ENCODE results near the gene FTCD.

The FTCD gene

GRCh38 chr21:46087641-46088040 is 67.7 kb downstream of the FTCD start:
- Histone ChIP-seq H3K27me3 (ENCODE audit: control insufficient read depth in 2 of 2, insufficient read depth in 2 of 2, low read length in 2 of 2) (no peaks in the 10 kb centered on the region), H3K9ac (ENCODE audit: low read depth in 1 of 2, low read length in 2 of 2) (no peak overlapping the region), H3K36me3 (ENCODE audit: control insufficient read depth in 2 of 2, insufficient read depth in 2 of 2, low read length in 2 of 2) (no peaks in the 10 kb centered on the region), H3K9me3 (ENCODE audit: control insufficient read depth in 2 of 2, low read length in 2 of 2) (no peaks in the 10 kb centered on the region), H3K27ac (ENCODE audit: low read depth in 2 of 2, low read length in 2 of 2) (no peak overlapping the region), H3K4me3 (ENCODE audit: low read length in 2 of 2) (no peak overlapping the region), H3K4me1 (ENCODE audit: control insufficient read depth in 2 of 2, insufficient read depth in 2 of 2, low read length in 2 of 2) (peaks cover 0 to 2% of the 10 kb centered on the region in 2 donors)

Data from mucosa of rectum (tissue), 2 donors.